Naive B cell (primary cell): Measurements from ENCODE around the gene ATP6V0C. TPM values are rescaled to one million over a fixed set of nuclear protein-coding genes. Genes with fewer than 3 reads are reported as not detected.

ENCODE experiments used
- ATAC-seq, 2 donors: fragments of 150-1000 bp; cut with Tn5 transposase; 2 replicates each; pipeline ENCODE4 v1.10.0; 2021; ENCODE audit warnings: low read depth in 2 of 2, mild to moderate bottlenecking in 2 of 2, moderate library complexity in 2 of 2
- DNase-seq: peaks from one replicate; pipeline ENCODE4 v3.0.0; 2022
- H3K27ac Mint-ChIP-seq, 6 donors: one replicate each; pipeline ENCODE4 v1.8.0; 2020 to 2022; ENCODE audit warnings: mild to moderate bottlenecking in 6 of 6, mixed read lengths in 6 of 6, moderate library complexity in 5 of 6, inconsistent platforms in 2 of 6
- H3K27me3 Mint-ChIP-seq, 3 donors: one replicate each; pipeline ENCODE4 v1.8.0; 2021 to 2022; ENCODE audit warnings: mixed read lengths in 3 of 3, mild to moderate bottlenecking in 1 of 3
- H3K36me3 Mint-ChIP-seq, 2 donors: one replicate each; pipeline ENCODE4 v1.8.0; 2020 to 2022; ENCODE audit warnings: mixed read lengths in 2 of 2, inconsistent platforms in 1 of 2, mild to moderate bottlenecking in 1 of 2
- H3K4me1 Mint-ChIP-seq, 3 donors: one replicate each; pipeline ENCODE4 v1.8.0; 2020 to 2022; ENCODE audit warnings: mixed read lengths in 3 of 3, inconsistent platforms in 1 of 3, mild to moderate bottlenecking in 1 of 3, moderate library complexity in 1 of 3
- H3K4me3 Mint-ChIP-seq, 8 donors: one replicate each; pipeline ENCODE4 v1.8.0; 2020 to 2022; ENCODE audit warnings: mild to moderate bottlenecking in 8 of 8, mixed read lengths in 8 of 8, moderate library complexity in 8 of 8, inconsistent platforms in 2 of 8
- H3K9me3 Mint-ChIP-seq, 7 donors: one replicate each; pipeline ENCODE4 v1.8.0; 2020 to 2022; ENCODE audit warnings: mixed read lengths in 7 of 7, mild to moderate bottlenecking in 5 of 7, inconsistent platforms in 2 of 7, moderate library complexity in 1 of 7
- polyA plus RNA-seq, 6 donors: library from polyadenylated mRNA; unstranded; fragments of 300-500 nt; fragmentation: Illumina TruSeq; gene quantifications; one replicate each; pipeline ENCODE4 v1.2.3, GENCODE V29; 2021; ENCODE audit warnings: low read depth in 6 of 6

ATP6V0C gene
- polyA plus RNA-seq, 6 donors from 2014 or later, result 75.4 to 114 (median 98.1) TPM

DNA sequence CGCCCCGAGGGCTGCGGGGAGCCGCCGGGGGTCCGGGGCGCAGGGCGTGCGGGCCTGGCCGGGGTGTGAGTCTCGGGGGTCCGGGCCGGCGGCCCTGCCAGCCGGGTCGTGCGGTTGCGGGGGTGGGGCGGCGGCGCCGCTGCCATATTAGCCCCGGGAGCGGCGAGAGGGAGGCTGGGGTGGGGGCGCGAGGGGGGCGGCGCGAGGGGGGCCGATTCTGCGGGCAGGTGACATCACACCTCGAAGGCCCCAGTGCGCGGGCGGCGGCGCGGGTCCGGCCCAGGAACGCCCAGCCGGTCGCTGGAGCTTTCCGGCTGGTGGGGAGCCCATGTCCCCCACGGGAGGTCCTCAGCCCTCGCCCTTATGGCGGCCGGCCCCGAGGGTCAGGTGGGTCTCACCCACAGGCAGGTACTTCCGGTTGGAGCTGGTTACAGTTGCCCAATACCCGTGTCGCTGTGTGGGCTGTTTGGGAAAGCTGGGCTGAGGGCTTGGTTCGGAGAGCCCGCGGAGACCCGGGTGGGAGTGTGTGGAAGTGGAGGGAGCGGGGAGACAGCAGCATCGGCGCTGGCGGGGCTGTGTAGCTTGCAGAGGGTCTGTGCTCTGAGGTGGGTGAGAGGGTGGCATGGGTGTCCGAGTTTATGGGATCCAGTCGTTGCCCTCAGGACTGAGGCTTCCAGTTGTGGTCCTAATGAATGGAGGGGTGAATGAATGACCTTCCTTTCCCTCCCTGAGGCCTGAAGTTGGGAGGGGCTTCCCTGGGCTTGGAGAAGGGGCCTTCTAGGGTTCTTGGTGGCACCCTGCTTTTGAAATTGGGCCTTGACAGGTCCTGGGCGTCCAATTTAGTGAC, 804 bp downstream of the ATP6V0C start:
- H3K27me3 Mint-ChIP-seq, result no peaks in the 10 kb centered on the region
- no peaks in the 10 kb centered on the region for H3K9me3 Mint-ChIP-seq
- H3K36me3 Mint-ChIP-seq, result peaks cover 0 to 9% of the 10 kb centered on the region in 2 donors
- peak overlapping the region; percentile 90 to 99 (median 94) for H3K4me3 Mint-ChIP-seq
- peaks cover 66 to 89% (median 82%) of the 10 kb centered on the region in 3 donors for H3K4me1 Mint-ChIP-seq
- H3K27ac Mint-ChIP-seq, result peak overlapping the region; percentile 97 to 99 (median 98)
- DNase-seq (no peak), ATAC-seq (peak; percentile 3 to 4)

GRCh38 chr16:2515180-2515851, 1.6 kb downstream of the ATP6V0C start:
- no peak for DNase-seq
- peaks cover 0 to 9% of the 10 kb centered on the region in 2 donors for H3K36me3 Mint-ChIP-seq
- peak overlapping the region; percentile 90 to 99 (median 94) for H3K4me3 Mint-ChIP-seq
- H3K27me3 Mint-ChIP-seq, result no peaks in the 10 kb centered on the region
- no peaks in the 10 kb centered on the region for H3K9me3 Mint-ChIP-seq
- peaks cover 65 to 88% (median 78%) of the 10 kb centered on the region in 3 donors for H3K4me1 Mint-ChIP-seq
- H3K27ac Mint-ChIP-seq, result peak overlapping the region; percentile 97 to 99 (median 98)
- no peak for ATAC-seq

- H3K4me3 Mint-ChIP-seq, result peak overlapping the region; percentile 90 to 99 (median 94)
- peaks cover 0 to 3% (median 0%) of the 10 kb centered on the region in 7 donors for H3K9me3 Mint-ChIP-seq
- DNase-seq (no peak), ATAC-seq (no peak)
- peaks cover 66 to 87% (median 75%) of the 10 kb centered on the region in 3 donors for H3K4me1 Mint-ChIP-seq
- H3K27me3 Mint-ChIP-seq, result no peaks in the 10 kb centered on the region
- peak overlapping the region; percentile 91 to 99 (median 98) for H3K27ac Mint-ChIP-seq
- H3K36me3 Mint-ChIP-seq, result peaks cover 0 to 9% of the 10 kb centered on the region in 2 donors
Observed at GRCh38 chr16:2516391-2517240, 2.9 kb downstream of the ATP6V0C start.

DNA sequence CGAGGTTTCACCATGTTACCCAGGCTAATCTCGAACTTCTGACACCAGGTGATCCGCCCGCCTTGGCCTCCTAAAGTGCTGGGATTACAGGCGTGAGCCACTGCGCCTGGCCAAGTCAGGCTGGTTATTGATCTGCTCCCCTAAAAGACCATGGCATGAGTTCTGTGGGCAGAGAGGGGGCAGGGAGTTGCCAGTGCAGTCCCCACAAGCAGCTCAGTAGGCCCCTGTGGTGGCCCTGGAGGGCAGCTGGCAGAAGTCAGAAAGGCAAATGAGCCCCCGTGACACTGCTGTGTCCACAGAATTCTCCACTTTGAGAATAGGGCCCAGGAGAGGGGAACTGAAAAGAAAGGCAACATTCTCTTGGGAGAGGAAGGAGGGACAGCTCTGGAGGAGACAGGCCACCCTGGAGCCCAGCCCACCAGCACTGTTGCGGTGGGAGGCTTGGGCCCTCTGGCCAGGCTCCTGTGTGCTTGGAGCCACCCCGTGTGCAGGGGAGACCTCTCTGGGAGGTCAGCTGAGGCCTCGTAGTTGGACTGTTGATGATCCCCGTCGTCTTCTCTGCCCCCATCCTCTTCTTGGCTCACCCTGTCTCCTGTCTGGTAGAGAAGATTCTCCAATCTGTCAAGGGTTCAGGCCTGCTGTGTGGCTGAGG, 4.3 kb downstream of the ATP6V0C start:
- Mint-ChIP-seq H3K36me3 (peaks cover 0 to 9% of the 10 kb centered on the region in 2 donors), H3K4me1 (peaks cover 51 to 72% (median 66%) of the 10 kb centered on the region in 3 donors), H3K9me3 (peaks cover 0 to 3% (median 0%) of the 10 kb centered on the region in 7 donors), H3K4me3 (peak overlapping the region in 6 of 8 donors; percentile 53 to 99 (median 84)), H3K27ac (peak overlapping the region; percentile 30 to 99 (median 85)), H3K27me3 (no peaks in the 10 kb centered on the region)
- DNase-seq (no peak), ATAC-seq (no peak)

DNA sequence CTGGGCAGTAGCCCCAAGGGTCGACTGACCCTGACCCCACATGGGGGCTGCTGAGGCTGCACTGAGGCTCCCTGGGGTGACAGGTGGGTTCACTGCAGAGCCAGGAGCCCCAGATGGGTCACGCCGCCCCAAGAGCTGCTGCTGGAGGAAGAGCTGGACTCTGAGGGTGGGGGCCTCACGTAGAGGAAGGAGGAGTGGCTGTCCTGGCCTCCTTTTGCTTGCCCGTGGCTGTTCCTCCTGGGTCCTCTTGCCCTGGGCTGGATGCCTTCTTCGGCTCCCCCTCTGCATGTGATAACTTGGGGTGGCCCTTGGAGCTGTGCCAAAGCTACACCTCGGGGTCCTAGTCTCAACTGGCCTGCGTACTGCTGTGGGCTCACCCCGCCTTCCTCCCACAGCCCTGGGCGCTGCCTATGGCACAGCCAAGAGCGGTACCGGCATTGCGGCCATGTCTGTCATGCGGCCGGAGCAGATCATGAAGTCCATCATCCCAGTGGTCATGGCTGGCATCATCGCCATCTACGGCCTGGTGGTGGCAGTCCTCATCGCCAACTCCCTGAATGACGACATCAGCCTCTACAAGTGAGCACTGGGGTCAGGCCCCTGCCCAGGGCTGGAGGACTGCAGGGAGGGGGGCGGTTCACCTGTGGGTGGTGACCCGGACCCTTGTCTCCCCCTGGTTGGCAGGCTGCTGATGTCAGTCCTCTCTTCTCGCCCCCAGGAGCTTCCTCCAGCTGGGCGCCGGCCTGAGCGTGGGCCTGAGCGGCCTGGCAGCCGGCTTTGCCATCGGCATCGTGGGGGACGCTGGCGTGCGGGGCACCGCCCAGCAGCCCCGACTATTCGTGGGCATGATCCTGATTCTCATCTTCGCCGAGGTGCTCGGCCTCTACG, 5.3 kb downstream of the ATP6V0C start:
- Mint-ChIP-seq H3K9me3 (peaks cover 0 to 3% (median 0%) of the 10 kb centered on the region in 7 donors), H3K4me3 (peak overlapping the region; percentile 66 to 99 (median 88)), H3K4me1 (peaks cover 56 to 74% (median 69%) of the 10 kb centered on the region in 3 donors), H3K27me3 (no peaks in the 10 kb centered on the region), H3K27ac (peak overlapping the region; percentile 97 to 99 (median 99)), H3K36me3 (peaks cover 0 to 13% of the 10 kb centered on the region in 2 donors)
- no peak for DNase-seq
- ATAC-seq, result no peak

DNA sequence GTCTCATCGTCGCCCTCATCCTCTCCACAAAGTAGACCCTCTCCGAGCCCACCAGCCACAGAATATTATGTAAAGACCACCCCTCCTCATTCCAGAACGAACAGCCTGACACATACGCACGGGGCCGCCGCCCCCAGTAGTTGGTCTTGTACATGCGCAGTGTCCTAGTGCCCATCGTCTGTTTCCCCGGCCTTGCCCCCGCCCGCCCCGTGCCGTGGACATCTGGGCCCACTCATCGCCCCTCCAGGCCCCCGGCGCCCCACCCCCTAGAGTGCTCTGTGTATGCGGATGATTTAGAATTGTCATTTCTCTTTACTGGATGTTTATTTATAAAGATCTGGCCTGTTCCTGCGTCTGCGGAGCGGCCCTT, 5.9 kb downstream of the ATP6V0C start:
- Mint-ChIP-seq H3K4me3 (peak overlapping the region; percentile 77 to 99 (median 88)), H3K9me3 (peaks cover 0 to 3% (median 0%) of the 10 kb centered on the region in 7 donors), H3K27ac (peak overlapping the region; percentile 97 to 99 (median 99)), H3K36me3 (peaks cover 5 to 20% of the 10 kb centered on the region in 2 donors), H3K27me3 (no peaks in the 10 kb centered on the region), H3K4me1 (peaks cover 61 to 77% (median 73%) of the 10 kb centered on the region in 3 donors)
- DNase-seq (no peak), ATAC-seq (no peak)

DNA sequence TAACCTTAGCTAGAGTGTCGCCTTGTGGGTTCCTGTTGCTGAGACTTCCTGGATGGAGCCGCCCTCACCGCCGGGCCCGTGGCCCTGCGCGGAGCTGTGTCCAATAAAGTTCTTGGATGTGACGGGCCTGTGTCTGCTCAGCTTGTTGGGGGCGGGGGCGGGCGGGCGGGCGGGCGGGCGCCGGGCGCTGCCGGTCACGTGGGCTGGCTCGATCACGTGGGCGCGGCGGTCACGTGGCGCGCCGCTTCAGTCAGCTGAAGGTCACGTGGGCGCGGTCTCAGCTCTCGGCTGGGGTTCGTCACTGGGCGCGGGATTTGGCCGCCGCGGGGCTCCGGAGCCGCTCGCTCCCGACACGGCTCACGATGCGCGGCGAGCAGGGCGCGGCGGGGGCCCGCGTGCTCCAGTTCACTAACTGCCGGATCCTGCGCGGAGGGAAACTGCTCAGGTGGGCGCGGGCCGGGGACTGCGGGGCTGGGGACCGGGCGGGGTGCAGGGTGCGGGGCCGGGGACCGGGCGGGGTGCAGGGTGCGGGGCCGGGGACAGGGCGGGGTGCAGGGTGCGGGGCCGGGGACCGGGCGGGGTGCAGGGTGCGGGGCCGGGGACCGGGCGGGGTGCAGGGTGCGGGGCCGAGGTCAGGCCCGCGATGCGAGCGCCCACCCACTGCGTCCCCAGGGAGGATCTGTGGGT, 6.5 kb downstream of the ATP6V0C start, which contains the start of gene AMDHD2:
AMDHD2 (plus strand) TSS at position 275 of the 687 bp plus-strand sequence; CDS start at position 363, 88 bp downstream.
- Mint-ChIP-seq H3K36me3 (peaks cover 7 to 20% of the 10 kb centered on the region in 2 donors), H3K9me3 (peaks cover 0 to 3% (median 0%) of the 10 kb centered on the region in 7 donors), H3K27ac (peak within 1 kb of the TSS; percentile 99 to 100 (median 99)), H3K27me3 (no peaks in the 10 kb centered on the region), H3K4me3 (peak within 1 kb of the TSS; percentile 82 to 99 (median 94)), H3K4me1 (peaks cover 60 to 72% (median 69%) of the 10 kb centered on the region in 3 donors)
- ATAC-seq (peak; percentile 60 to 64), DNase-seq (peak; percentile 85)

DNA sequence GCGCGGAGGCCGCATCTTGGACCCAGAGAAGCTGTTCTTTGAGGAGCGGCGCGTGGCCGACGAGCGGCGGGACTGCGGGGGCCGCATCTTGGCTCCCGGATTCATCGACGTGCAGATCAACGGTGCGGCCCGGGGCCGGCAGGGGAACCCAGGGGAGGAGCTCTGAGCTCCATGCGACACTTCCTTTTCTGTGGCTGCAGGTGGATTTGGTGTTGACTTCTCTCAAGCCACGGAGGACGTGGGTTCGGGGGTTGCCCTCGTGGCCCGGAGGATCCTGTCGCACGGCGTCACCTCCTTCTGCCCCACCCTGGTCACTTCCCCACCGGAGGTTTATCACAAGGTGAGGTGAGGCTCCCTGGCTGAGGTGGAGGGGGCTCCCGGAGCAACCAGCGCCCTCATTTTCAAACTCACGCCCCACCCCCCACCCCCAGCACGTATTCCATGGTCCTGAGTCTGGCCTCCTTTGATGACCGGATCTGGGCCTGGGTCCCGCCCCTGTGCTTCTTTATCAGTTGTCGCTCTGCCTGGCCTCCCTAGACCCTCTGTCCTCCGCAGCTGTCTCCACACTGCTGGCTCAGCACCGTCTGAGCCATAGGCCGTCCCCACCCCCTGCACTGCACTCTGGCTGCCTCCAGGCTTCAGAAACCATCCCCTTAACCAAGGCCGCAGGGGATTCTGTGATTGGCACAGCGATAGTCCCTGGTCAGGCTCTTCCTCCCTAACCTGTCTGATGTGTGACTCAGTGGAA, 7.2 kb downstream of the ATP6V0C start:
- Mint-ChIP-seq H3K36me3 (peaks cover 7 to 20% of the 10 kb centered on the region in 2 donors), H3K9me3 (peaks cover 0 to 3% (median 0%) of the 10 kb centered on the region in 7 donors), H3K4me3 (peak overlapping the region; percentile 82 to 99 (median 94)), H3K27ac (peak overlapping the region; percentile 99 to 100 (median 99)), H3K4me1 (peaks cover 53 to 65% (median 61%) of the 10 kb centered on the region in 3 donors), H3K27me3 (no peaks in the 10 kb centered on the region)
- peak; percentile 80 to 84 for ATAC-seq
- DNase-seq, result peak; percentile 91

GRCh38 chr16:2523801-2524231, 10.1 kb downstream of the ATP6V0C start:
- ATAC-seq (no peak), DNase-seq (no peak)
- Mint-ChIP-seq H3K4me1 (peaks cover 36 to 44% (median 39%) of the 10 kb centered on the region in 3 donors), H3K36me3 (peaks cover 7 to 18% of the 10 kb centered on the region in 2 donors), H3K27me3 (no peaks in the 10 kb centered on the region), H3K4me3 (peak overlapping the region in 2 of 8 donors; percentile 13 to 42), H3K27ac (peak overlapping the region; percentile 44 to 99 (median 87)), H3K9me3 (peaks cover 0 to 3% (median 0%) of the 10 kb centered on the region in 7 donors)

GRCh38 chr16:2524339-2524938, 10.7 kb downstream of the ATP6V0C start:
- no peaks in the 10 kb centered on the region for H3K27me3 Mint-ChIP-seq
- ATAC-seq, result no peak
- H3K9me3 Mint-ChIP-seq, result peaks cover 0 to 3% (median 0%) of the 10 kb centered on the region in 7 donors
- peak overlapping the region in 4 of 8 donors; percentile 25 to 67 (median 44) for H3K4me3 Mint-ChIP-seq
- no peak for DNase-seq
- peaks cover 7 to 18% of the 10 kb centered on the region in 2 donors for H3K36me3 Mint-ChIP-seq
- H3K27ac Mint-ChIP-seq, result peak overlapping the region; percentile 44 to 99 (median 85)
- H3K4me1 Mint-ChIP-seq, result peaks cover 30 to 38% (median 36%) of the 10 kb centered on the region in 3 donors
